RWPE2 (cell line): Measurements from ENCODE around the gene TNFSF9.
A peak's percentile ranks its signal among the peaks of the same experiment; 100 is the strongest.

Experiments used
- ATAC-seq: fragments of 200-7000 bp; cut with Tn5 transposase; 3 replicates; pipeline ENCODE4 v1.9.1; 2021; ENCODE audit warnings: low read depth
- DNase-seq: peaks from one replicate; pipeline ENCODE4 v3.0.0-alpha.2; 2020; ENCODE audit warnings: low spot score
- H3K27ac ChIP-seq: fragments of 450-650 bp; 2 replicates; pipeline ENCODE4 v1.5.1; 2017; ENCODE audit warnings: mild to moderate bottlenecking; ENCODE audit not compliant: poor library complexity, severe bottlenecking
- H3K27me3 ChIP-seq: fragments of 250-450 bp; sonication (Bioruptor Pico); 2 replicates; pipeline ENCODE4 v1.5.1; 2021; ENCODE audit warnings: mild to moderate bottlenecking, moderate library complexity; ENCODE audit not compliant: insufficient read depth, poor library complexity, severe bottlenecking
- H3K36me3 ChIP-seq: fragments of 250-450 bp; sonication (Bioruptor Pico); 2 replicates; pipeline ENCODE4 v1.5.1; 2020; ENCODE audit warnings: low read depth, mild to moderate bottlenecking, moderate library complexity
- H3K4me1 ChIP-seq: fragments of 250-450 bp; sonication (Bioruptor Pico); 2 replicates; pipeline ENCODE4 v1.5.1; 2021; ENCODE audit warnings: mild to moderate bottlenecking, moderate library complexity; ENCODE audit not compliant: insufficient read depth, poor library complexity, severe bottlenecking
- H3K4me3 ChIP-seq: fragments of 250-450 bp; sonication (Bioruptor Pico); 2 replicates; pipeline ENCODE4 v1.5.1; 2021; ENCODE audit warnings: mild to moderate bottlenecking, moderate library complexity; ENCODE audit not compliant: severe bottlenecking
- H3K9me3 ChIP-seq: fragments of 250-450 bp; sonication (Bioruptor Pico); 2 replicates; pipeline ENCODE4 v1.5.1; 2021; ENCODE audit warnings: mild to moderate bottlenecking, moderate library complexity; ENCODE audit not compliant: severe bottlenecking
- TF ChIP-seq, protein P1 (sequence below): fragments of 450-650 bp; IDR thresholded peaks from one replicate; pipeline ENCODE4 v1.5.1; 2017; ENCODE audit warnings: mild to moderate bottlenecking, moderate library complexity; ENCODE audit not compliant: poor library complexity, severe bottlenecking

TNFSF9 gene

DNA sequence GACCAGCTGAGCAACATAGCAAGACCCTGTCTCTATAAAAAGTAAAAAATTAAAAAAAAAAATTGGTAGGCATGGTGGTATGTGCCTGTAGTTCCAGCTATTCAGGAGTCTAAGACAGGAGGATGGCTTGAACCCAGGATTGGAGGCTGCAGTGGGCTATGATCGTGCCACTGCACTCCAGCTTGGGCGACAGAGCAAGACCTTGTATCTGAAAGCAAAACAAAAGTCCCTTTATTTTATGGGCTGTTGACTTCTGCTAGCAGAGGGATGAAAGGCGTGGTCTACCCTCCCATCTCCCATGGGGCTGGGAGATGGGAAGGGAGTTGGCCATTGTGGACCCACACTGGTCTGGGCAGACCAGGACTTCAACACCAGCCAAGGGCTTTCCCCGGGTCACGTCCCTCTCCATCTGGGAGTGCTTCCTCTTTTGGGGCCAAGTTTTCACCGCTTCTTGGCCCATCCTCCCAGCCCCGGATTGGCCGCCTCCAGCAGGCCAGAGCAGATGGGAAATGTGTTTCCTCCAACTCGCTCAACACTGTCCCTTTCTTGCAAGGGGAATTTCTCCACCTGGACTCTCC, 2.2 kb upstream of the TNFSF9 start:
- DNase-seq (no peak), ATAC-seq (no peak)
- Histone ChIP-seq H3K27me3 (peaks cover 5% of the 10 kb centered on the region), H3K9me3 (no peaks in the 10 kb centered on the region), H3K4me1 (no peaks in the 10 kb centered on the region), H3K36me3 (no peaks in the 10 kb centered on the region), H3K27ac (no peak overlapping the region), H3K4me3 (no peak overlapping the region)
- TF ChIP-seq, protein P1, sequence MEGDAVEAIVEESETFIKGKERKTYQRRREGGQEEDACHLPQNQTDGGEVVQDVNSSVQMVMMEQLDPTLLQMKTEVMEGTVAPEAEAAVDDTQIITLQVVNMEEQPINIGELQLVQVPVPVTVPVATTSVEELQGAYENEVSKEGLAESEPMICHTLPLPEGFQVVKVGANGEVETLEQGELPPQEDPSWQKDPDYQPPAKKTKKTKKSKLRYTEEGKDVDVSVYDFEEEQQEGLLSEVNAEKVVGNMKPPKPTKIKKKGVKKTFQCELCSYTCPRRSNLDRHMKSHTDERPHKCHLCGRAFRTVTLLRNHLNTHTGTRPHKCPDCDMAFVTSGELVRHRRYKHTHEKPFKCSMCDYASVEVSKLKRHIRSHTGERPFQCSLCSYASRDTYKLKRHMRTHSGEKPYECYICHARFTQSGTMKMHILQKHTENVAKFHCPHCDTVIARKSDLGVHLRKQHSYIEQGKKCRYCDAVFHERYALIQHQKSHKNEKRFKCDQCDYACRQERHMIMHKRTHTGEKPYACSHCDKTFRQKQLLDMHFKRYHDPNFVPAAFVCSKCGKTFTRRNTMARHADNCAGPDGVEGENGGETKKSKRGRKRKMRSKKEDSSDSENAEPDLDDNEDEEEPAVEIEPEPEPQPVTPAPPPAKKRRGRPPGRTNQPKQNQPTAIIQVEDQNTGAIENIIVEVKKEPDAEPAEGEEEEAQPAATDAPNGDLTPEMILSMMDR: no peak

DNA sequence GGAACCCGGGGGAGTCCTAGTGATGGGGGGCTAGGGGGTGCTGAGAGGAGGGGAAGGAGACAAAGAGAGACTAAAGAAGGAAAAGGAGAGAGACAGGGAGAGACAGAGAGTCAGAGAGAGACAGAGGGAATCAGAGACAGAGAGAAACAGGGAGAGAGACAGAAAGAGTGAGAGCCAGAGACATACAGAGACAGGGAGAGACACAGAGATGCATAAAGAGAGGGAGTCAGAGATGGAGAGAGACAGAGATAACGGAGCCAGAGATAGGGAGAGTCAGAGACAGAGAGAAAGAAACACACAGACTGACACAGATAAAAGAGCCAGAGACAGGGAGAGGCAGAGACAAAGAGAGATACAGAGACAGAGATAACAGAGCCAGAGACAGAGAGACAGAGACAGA, 1.5 kb upstream of the TNFSF9 start:
- DNase-seq: no peak
- H3K27ac ChIP-seq: no peak overlapping the region
- H3K27me3 ChIP-seq: peaks cover 5% of the 10 kb centered on the region
- no peaks in the 10 kb centered on the region for H3K4me1 ChIP-seq
- H3K36me3 ChIP-seq: no peaks in the 10 kb centered on the region
- ATAC-seq: no peak
- TF ChIP-seq, protein P1: no peak
- H3K4me3 ChIP-seq: no peak overlapping the region
- no peaks in the 10 kb centered on the region for H3K9me3 ChIP-seq

DNA sequence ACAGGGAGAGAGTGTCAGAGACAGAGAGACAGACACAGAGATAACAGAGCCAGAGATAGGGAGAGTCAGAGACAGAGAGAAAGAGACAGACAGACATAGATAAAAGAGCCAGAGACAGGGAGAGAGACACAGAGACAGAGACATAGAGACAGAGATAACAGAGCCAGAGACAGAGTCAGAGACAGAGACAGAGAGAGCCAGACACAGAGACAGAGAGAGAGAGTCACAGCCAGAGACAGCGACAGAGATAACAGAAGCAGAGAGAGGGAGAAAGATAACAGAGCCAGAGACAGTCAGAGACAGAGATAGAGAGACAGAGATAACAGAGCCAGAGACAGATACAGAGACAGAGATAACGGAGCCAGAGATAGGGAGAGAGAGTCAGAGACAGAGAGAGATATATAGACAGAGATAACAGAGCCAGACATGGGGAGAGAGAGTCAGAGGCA, 865 bp upstream of the TNFSF9 start:
- peak overlapping the region; percentile 48 for H3K4me3 ChIP-seq
- ATAC-seq (no peak), DNase-seq (no peak)
- H3K4me1 ChIP-seq: no peaks in the 10 kb centered on the region
- peaks cover 5% of the 10 kb centered on the region for H3K27me3 ChIP-seq
- no peaks in the 10 kb centered on the region for H3K36me3 ChIP-seq
- H3K27ac ChIP-seq: peak overlapping the region; percentile 22
- no peaks in the 10 kb centered on the region for H3K9me3 ChIP-seq
- TF ChIP-seq, protein P1: no peak

DNA sequence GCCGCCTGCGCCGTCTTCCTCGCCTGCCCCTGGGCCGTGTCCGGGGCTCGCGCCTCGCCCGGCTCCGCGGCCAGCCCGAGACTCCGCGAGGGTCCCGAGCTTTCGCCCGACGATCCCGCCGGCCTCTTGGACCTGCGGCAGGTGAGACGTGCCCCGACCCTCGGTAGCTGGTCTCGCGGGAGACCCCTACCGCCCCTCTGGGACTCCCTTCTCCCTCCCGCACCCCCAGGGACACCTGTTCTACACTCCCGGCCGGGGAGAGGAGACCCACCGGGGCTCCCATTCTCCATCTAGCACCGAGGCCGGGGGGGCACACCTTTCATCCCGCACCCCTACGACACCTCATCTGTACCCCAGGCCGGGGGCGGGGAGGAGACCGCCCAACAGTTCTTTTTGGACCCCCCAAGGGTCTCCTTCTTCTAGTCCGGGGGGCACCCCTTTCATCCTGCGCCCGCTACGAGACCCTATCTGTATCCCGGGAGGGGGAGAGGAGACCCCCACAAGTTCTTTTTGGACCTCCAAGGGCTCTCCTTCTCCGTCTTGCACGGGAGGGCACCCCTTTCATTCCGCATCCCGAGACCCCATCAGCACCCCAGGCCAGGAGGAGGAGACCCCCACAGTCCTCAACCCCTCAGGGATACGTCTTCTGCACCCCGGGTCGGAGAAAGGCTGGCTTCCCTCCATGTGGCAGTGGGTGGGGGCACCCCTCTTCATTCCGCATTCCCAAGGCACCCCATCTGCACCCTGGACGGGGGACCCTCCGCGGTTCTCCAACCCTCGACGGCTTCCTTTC, 533 bp downstream of the TNFSF9 start:
- DNase-seq (no peak), ATAC-seq (peak; percentile 20; the same call in 2 of the 3 replicates)
- H3K4me1 ChIP-seq: no peaks in the 10 kb centered on the region
- H3K4me3 ChIP-seq: peak overlapping the region; percentile 48
- TF ChIP-seq, protein P1: no peak
- peaks cover 5% of the 10 kb centered on the region for H3K27me3 ChIP-seq
- no peaks in the 10 kb centered on the region for H3K36me3 ChIP-seq
- no peak overlapping the region for H3K27ac ChIP-seq
- H3K9me3 ChIP-seq: no peaks in the 10 kb centered on the region

DNA sequence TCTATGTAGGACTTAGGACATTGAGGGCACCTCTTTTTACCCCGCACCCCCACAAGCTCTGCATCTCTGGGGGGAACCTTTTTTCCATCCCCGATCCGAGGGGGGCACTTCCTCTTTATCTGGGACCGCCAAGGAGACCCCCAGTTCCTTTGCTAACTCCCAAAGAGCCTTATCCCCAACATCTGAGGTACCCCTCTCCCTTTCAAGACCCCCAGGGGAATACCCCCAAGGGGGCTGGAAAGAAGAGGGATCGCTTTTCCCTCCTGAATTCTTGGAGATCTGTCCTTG, 1.1 kb downstream of the TNFSF9 start:
- H3K27ac ChIP-seq: no peak overlapping the region
- peaks cover 5% of the 10 kb centered on the region for H3K27me3 ChIP-seq
- no peaks in the 10 kb centered on the region for H3K36me3 ChIP-seq
- no peaks in the 10 kb centered on the region for H3K9me3 ChIP-seq
- peak overlapping the region; percentile 48 for H3K4me3 ChIP-seq
- H3K4me1 ChIP-seq: no peaks in the 10 kb centered on the region
- DNase-seq (no peak), ATAC-seq (no peak)
- TF ChIP-seq, protein P1: no peak
